ENCODE results near the gene OR2A25.
"Not testable (repeated sequence)": the region's sequence is repeated elsewhere in the genome, so short reads cannot be mapped to it uniquely, and the experiment has no call there.

OR2A25 gene, protein sequence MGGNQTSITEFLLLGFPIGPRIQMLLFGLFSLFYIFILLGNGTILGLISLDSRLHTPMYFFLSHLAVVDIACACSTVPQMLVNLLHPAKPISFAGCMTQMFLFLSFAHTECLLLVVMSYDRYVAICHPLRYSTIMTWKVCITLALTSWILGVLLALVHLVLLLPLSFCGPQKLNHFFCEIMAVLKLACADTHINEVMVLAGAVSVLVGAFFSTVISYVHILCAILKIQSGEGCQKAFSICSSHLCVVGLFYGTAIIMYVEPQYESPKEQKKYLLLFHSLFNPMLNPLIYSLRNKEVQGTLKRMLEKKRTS

GRCh38 chr7:144069511-144069910 is at the start of gene OR2A25:
OR2A25 (plus strand) TSS chr7:144069811; CDS start chr7:144074220, 4,409 bp downstream.
- no peak for DNase-seq

GRCh38 chr7:144020340-144020739 is 49.3 kb upstream of the OR2A25 start:
- no peak for DNase-seq

DNA sequence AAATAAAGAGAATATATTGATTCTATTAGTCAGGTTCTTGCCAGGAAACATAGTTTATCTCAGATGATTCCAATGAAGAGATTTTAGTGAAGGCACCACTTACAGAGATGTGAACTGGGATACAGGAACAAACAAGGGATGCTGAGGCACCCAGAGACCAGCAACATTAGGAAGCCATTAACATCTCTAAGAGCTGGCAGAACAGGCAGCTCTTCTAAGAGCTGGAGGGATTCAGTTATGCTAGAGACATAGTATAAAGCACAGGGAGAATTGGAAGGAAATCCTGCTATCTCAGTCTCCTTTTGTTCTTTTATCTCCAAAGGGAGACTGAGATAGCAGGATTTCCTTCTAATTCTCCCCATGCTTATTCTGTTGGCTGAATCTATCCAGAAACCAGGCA is 47.4 kb upstream of the OR2A25 start:
- DNase-seq, result no peak

GRCh38 chr7:144023171-144023827 is 46.3 kb upstream of the OR2A25 start:
- no peak for DNase-seq

- DNase-seq, result no peak
Measured at GRCh38 chr7:144024213-144024612, 45.4 kb upstream of the OR2A25 start.

- DNase-seq, result no peak
Measured at GRCh38 chr7:144026203-144026883, 43.3 kb upstream of the OR2A25 start.

DNA sequence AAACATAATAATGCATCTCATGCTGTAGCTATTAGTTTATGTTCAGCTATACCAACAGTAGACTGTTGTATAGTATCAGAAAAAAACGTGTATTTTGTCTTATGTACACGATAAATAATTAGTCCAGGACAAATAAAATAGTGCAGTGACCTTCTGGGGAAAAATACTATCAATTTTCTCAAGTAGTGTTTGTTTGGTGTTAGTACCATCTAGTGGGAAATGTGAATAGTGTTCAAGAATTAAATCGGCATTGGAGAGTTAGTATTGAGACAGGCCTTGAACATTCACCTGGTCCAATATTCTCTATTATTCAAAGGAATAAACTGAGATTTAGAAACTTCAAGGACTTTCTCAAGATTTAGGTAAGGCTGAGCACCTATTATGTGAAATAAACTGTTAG is 42.5 kb upstream of the OR2A25 start:
- DNase-seq, result peak; percentile 2

GRCh38 chr7:144027974-144028373 is 41.6 kb upstream of the OR2A25 start:
- no peak for DNase-seq

GRCh38 chr7:144028547-144028946 is 41.1 kb upstream of the OR2A25 start:
- no peak for DNase-seq

DNA sequence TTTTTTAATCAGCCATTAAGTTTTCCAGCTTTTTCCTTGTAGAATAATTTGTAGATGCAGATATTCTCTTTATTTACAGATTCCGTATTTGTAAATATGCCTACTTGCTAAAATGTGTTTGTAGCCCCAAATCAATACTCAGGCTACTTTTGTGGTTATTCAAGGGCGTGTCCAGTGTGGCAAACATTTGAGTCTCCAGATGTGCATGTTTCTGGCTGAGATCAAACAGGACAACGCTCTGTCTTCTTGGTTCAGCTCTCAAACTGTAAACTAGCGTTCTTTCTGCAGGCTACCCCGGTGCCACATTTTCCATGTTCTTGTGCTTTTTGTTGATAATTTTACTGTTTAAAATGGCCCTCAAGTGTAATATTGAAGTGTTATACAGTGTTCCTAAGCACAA is 37.1 kb upstream of the OR2A25 start:
- DNase-seq, result no peak

DNA sequence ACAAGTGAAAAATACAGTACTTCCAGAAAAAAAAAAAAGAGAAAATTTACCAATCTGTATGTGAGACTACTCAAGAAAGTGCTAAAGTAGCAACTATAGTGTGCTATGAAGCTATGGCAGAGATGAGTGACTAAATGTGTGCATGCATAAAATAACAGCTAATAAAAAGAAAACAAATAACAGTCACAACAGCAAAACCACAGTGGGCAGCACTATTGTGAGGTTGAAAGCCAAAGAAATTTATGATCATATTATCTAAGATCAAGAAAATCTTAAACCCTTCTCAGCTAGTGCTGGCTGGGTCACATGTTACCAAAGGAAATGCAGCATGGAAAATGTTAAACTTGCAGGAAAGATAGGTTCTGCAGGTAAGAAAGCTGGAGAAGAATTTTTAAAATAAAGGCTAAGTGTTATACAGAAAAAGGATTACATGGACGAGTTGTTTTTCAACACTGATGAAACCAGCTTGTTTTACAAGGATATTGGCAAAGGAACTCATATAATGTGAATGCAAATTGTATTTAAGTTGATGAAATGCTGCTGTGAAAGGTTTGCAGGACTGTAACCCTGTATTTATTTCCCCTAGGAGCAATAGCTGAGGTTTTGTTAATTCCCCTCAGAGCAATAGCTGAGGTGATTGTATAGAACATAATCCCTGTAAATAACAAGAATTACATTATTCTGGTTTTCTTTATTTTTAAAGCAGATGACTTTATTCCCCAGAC is 36.5 kb upstream of the OR2A25 start:
- DNase-seq, result no peak

- no peak for DNase-seq
Measured at GRCh38 chr7:144035385-144035784, 34.2 kb upstream of the OR2A25 start.

DNA sequence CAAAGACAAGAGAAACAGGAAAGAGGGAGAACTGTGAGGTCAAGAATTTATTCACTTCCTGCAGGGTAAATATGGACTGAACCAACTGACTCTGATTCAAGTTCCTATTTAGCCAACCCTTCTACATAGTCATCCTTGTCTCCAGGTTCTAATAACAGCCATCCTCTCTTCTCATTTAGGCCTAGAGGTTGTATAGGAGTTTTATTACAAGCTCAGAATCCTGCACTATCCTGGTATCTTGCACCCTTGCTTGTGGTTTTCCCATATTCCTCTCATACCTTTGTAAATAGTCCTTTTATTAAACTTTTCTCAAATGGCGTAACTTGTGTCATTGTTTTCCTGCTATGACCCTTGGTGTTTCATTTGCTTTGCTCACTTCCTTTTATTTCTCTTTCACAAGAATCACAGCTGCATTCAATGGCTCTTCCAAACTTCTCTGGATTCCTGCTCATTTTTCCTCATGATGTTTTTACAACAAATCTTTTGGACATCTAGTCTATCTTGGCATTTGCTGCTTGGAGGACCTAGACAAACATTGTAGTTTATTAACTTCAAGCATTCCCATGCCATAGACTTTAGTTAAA is 33.2 kb upstream of the OR2A25 start:
- no peak for DNase-seq

- DNase-seq, result no peak
Measured at GRCh38 chr7:144037414-144038035, 32.1 kb upstream of the OR2A25 start.

DNA sequence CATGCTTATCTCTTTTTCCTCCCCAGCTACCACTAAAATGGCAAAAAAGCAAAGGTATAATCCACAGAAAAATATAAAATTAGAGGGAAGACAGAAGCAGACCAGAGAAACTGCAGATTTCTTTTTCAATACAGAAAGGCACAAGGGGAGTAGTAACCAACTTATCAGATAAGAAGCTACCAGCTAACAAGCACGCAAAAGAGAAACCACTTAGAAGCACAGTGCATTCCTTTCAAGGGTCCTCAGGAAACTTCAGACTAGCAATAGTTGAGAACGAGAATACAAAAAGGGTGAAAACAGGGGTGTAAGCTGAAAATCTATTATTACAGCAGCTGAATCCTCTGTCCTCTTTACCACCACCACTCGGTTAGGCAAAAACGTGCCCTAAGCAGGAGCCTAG is 30.7 kb upstream of the OR2A25 start:
- no peak for DNase-seq

- no peak for DNase-seq
Measured at GRCh38 chr7:144048648-144049047, 21.0 kb upstream of the OR2A25 start, which contains the start of gene OR2A5. OR2A5 (plus strand) TSS chr7:144048948; CDS start chr7:144050402, 1,454 bp downstream.

DNA sequence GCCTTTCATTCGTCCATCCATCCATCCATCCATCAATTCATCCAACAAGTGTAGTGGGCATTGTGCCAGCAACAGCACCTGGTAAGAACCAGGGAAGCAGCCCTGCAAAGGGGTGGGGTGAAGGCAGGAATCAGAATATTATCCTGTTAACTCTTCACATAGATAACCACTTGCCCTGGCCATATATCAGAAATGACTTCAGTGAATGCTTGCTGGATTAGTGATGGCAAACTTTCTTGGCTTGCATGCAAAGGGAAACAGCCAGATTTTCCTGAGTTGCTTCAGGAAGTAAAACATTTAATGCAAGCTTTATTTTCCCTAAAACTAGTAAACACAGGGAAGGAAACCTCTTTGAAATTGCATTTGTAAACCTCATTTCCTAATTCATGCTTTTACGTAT is 20.1 kb upstream of the OR2A25 start:
- DNase-seq, result no peak

- no peak for DNase-seq
Measured at GRCh38 chr7:144050093-144050492, 19.5 kb upstream of the OR2A25 start.

DNA sequence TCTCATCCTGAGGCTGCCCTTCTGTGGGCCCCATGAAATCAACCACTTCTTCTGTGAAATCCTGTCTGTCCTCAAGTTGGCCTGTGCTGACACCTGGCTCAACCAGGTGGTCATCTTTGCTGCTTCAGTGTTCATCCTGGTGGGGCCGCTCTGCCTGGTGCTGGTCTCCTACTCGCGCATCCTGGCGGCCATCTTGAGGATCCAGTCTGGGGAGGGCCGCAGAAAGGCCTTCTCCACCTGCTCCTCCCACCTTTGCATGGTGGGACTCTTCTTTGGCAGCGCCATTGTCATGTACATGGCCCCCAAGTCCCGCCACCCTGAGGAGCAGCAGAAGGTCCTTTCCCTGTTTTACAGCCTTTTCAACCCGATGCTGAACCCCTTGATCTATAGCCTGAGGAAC is 18.7 kb upstream of the OR2A25 start:
- not testable (repeated sequence) for DNase-seq

DNA sequence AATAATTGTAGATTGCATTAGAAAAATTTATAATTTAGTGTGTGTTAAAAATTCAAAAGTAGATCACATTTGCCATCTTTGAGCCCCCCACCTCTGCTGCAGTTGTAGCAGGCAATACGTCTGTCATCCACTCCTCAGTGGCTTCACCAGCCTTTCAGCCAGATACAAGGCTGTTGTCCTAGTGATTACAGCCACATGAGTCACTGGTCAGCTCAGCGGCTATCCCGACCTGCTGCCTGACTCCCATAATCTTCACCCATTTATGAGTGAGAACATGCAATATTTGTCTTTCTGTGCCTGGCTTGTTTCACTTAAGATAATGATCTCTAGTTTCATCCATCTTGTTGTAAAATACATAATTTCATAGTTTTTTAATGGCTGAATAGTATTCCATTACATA is 11.7 kb upstream of the OR2A25 start:
- DNase-seq, result no peak

DNA sequence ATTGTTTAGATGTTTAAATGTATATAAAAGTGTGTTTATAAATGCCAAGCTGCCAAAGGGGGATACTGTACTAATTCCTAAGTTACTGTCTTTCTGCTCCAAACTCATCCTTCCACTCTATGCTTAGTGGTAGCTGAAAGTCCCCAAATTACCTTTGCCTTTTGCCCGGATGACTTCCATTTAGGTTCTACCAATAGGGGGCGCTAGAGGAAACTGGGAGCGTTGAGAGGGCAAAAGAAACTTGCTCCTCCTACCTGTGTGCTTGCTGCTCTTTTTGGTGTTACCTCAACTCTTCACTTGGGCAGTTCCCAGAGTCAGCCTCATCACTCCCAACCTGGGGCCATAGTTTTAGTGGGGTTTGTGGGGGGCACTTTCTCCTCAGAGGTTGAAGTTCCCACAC is 5.9 kb upstream of the OR2A25 start:
- no peak for DNase-seq

- DNase-seq, result no peak
Measured at GRCh38 chr7:144069953-144070352, 342 bp downstream of the OR2A25 start.

All from COR-L47 (cell line).